CD4-positive, alpha-beta T cell (primary cell): ENCODE results near the gene CTIF. TPM values are rescaled to one million over a fixed set of nuclear protein-coding genes. Genes with fewer than 3 reads are reported as not detected.

ENCODE experiments used
- ATAC-seq: fragments of 200-7000 bp; cut with Tn5 transposase; one replicate; pipeline ENCODE4 v1.10.0; 2022; ENCODE audit warnings: mild to moderate bottlenecking; ENCODE audit not compliant: poor library complexity
- CTCF ChIA-PET: fragments of 350-600 bp; sonication (Branson Sonifier 250); formaldehyde crosslinking; loops from one replicate; lab custom pipeline; 2021; ENCODE audit warnings: antibody characterized with exemption, inconsistent platforms; lab: Charles Lee
- POLR2A ChIA-PET: fragments of 350-600 bp; sonication (Branson Sonifier 250); formaldehyde crosslinking; loops from one replicate; lab custom pipeline; 2021; ENCODE audit warnings: antibody characterized with exemption, inconsistent platforms; lab: Charles Lee
- DNase-seq, 14 experiments: peaks; one replicate each; pipeline ENCODE4 v3.0.0-alpha.2; 2013 to 2020; ENCODE audit warnings: mixed read lengths in 2 of 14
- H3K27ac ChIP-seq, 2 donors: one replicate each; pipeline versions ENCODE4 v1.5.1 to v1.7.0; 2013; ENCODE audit warnings: low read length in 2 of 2, low read depth in 1 of 2, mild to moderate bottlenecking in 1 of 2
- H3K27me3 ChIP-seq, 2 experiments: 1 replicate in 1 of 2; 2 replicates in 1 of 2; pipeline versions ENCODE4 v1.6.1 to v1.7.0; 2013; ENCODE audit warnings: low read length in 2 of 2, control low read depth in 1 of 2, mild to moderate bottlenecking in 1 of 2, moderate library complexity in 1 of 2; ENCODE audit not compliant: insufficient read depth in 2 of 2, control insufficient read depth in 1 of 2
- H3K36me3 ChIP-seq: one replicate; pipeline ENCODE4 v1.6.1; 2013; ENCODE audit warnings: low read length, control low read depth; ENCODE audit not compliant: insufficient read depth
- H3K4me1 ChIP-seq: one replicate; pipeline ENCODE4 v1.6.1; 2013; ENCODE audit warnings: low read length, control low read depth; ENCODE audit not compliant: insufficient read depth
- H3K4me3 ChIP-seq: one replicate; pipeline ENCODE4 v1.5.1; 2013; ENCODE audit warnings: mild to moderate bottlenecking, low read length, moderate library complexity
- H3K9me3 ChIP-seq, 2 experiments: 1 replicate in 1 of 2; 2 replicates in 1 of 2; pipeline versions ENCODE4 v1.6.1 to v1.7.0; 2013; ENCODE audit warnings: low read length in 2 of 2, mild to moderate bottlenecking in 2 of 2, control low read depth in 1 of 2, moderate library complexity in 1 of 2; ENCODE audit not compliant: control insufficient read depth in 1 of 2, insufficient read depth in 1 of 2
- H3K27ac Mint-ChIP-seq: one replicate; pipeline ENCODE4 v1.8.0; 2020; ENCODE audit warnings: mixed read lengths
- H3K27me3 Mint-ChIP-seq: one replicate; pipeline ENCODE4 v1.8.0; 2021; ENCODE audit warnings: mixed read lengths
- H3K36me3 Mint-ChIP-seq: one replicate; pipeline ENCODE4 v1.8.0; 2021; ENCODE audit warnings: low read depth, mixed read lengths
- H3K4me1 Mint-ChIP-seq: one replicate; pipeline ENCODE4 v1.8.0; 2021; ENCODE audit warnings: low read depth, mixed read lengths
- H3K4me3 Mint-ChIP-seq: one replicate; pipeline ENCODE4 v1.8.0; 2020; ENCODE audit warnings: mild to moderate bottlenecking, mixed read lengths
- H3K9me3 Mint-ChIP-seq: one replicate; pipeline ENCODE4 v1.8.0; 2020; ENCODE audit warnings: mixed read lengths
- intact Hi-C, 2 experiments: fragments of 100-400 bp; cut with DNase I in 1 of 2; cut with micrococcal nuclease in 1 of 2; formaldehyde crosslinking; loops; one replicate each; pipeline versions ENCODE4 v1.15.1 to v1.9.0; 2023 to 2025; cut with DNase I, micrococcal nuclease
- total RNA-seq, 174 experiments: library from RNA in 2 of 174; stranded (reverse) in 2 of 174; gene quantifications; one replicate each; pipeline ENCODE4 v1.2.3 and lab custom pipeline; 2021 to 2026
- TF ChIP-seq, protein P1 (sequence below): fragments of 200-600 bp; IDR thresholded peaks from one replicate; pipeline ENCODE4 v1.8.0; 2022; ENCODE audit warnings: antibody characterized with exemption, mild to moderate bottlenecking

The CTIF gene
- total RNA-seq, 2 experiments from 2014 or later: 1.1 to 2.9 TPM

DNA sequence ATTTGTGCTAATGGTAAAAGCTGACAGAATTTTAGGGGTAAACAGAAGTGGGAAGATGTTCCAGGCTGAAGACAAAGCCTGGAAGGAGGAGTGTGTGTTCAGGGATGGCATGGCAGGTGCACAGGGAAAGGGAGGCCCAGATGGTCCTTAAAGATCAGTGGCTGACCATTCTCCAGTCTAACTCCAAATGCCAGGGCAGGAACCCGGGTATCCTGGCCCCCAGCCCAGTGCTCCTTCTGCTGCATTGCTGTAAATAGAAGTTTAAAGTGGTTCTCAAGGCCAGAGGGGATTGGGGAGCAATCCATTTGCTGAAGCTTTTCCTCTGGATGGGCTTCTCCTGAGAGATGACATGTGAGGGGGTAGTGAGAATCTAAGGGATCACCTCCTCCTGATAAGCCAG is 158.6 kb downstream of the CTIF start:
- CTCF ChIA-PET: interaction anchor here (0.5 kb wide), 1 partner anchor 786 kb away, joined by 3 read pairs; no protein-coding TSS in a partner anchor
- no peaks in the 10 kb centered on the region for H3K36me3 ChIP-seq
- H3K27me3 ChIP-seq: no peaks in the 10 kb centered on the region

DNA sequence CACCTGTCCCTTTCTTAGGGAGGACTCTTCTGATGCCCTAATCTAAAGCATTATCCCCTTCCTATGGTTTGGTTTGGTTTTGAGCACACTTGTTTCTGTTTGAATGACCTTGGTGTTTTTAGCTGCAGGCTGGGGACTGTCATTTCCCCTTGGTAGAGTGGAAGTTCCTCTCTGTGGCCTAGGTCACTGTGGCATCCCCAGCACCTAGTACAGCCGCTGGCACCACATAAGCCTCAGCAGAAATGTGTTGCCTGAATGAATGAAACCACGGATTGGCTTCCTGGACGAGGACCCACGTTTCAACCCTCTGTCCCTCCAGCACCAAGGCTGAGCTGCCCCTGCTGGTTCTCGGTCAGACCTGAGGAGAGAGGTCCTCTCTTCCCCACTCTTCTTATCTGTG is 159.9 kb downstream of the CTIF start:
- H3K4me3 ChIP-seq: no peak overlapping the region
- H3K4me1 ChIP-seq: no peaks in the 10 kb centered on the region
- Mint-ChIP-seq H3K9me3 (no peaks in the 10 kb centered on the region), H3K4me3 (no peak overlapping the region), H3K27me3 (no peaks in the 10 kb centered on the region), H3K27ac (no peak overlapping the region), H3K36me3 (no peaks in the 10 kb centered on the region), H3K4me1 (no peaks in the 10 kb centered on the region)
- POLR2A ChIA-PET: no interaction called here
- H3K27me3 ChIP-seq: no peaks in the 10 kb centered on the region
- no peak overlapping the region for H3K27ac ChIP-seq
- ATAC-seq: no peak
- no peaks in the 10 kb centered on the region for H3K36me3 ChIP-seq
- no peaks in the 10 kb centered on the region for H3K9me3 ChIP-seq
- intact Hi-C loops: no loop called here
- CTCF ChIA-PET: no interaction called here
- no peak for DNase-seq
- TF ChIP-seq, protein P1, sequence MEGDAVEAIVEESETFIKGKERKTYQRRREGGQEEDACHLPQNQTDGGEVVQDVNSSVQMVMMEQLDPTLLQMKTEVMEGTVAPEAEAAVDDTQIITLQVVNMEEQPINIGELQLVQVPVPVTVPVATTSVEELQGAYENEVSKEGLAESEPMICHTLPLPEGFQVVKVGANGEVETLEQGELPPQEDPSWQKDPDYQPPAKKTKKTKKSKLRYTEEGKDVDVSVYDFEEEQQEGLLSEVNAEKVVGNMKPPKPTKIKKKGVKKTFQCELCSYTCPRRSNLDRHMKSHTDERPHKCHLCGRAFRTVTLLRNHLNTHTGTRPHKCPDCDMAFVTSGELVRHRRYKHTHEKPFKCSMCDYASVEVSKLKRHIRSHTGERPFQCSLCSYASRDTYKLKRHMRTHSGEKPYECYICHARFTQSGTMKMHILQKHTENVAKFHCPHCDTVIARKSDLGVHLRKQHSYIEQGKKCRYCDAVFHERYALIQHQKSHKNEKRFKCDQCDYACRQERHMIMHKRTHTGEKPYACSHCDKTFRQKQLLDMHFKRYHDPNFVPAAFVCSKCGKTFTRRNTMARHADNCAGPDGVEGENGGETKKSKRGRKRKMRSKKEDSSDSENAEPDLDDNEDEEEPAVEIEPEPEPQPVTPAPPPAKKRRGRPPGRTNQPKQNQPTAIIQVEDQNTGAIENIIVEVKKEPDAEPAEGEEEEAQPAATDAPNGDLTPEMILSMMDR: no peak

More for the DNA sequence above, 158.6 kb downstream of the CTIF start:
- DNase-seq (no peak), ATAC-seq (no peak)
- Mint-ChIP-seq H3K27me3 (no peaks in the 10 kb centered on the region), H3K9me3 (no peaks in the 10 kb centered on the region), H3K36me3 (no peaks in the 10 kb centered on the region), H3K4me1 (no peaks in the 10 kb centered on the region), H3K27ac (no peak overlapping the region), H3K4me3 (no peak overlapping the region)
- Histone ChIP-seq H3K9me3 (no peaks in the 10 kb centered on the region), H3K27ac (no peak overlapping the region), H3K4me1 (no peaks in the 10 kb centered on the region), H3K4me3 (no peak overlapping the region)
- POLR2A ChIA-PET: no interaction called here
- intact Hi-C loops: no loop called here
- TF ChIP-seq, protein P1: no peak

DNA sequence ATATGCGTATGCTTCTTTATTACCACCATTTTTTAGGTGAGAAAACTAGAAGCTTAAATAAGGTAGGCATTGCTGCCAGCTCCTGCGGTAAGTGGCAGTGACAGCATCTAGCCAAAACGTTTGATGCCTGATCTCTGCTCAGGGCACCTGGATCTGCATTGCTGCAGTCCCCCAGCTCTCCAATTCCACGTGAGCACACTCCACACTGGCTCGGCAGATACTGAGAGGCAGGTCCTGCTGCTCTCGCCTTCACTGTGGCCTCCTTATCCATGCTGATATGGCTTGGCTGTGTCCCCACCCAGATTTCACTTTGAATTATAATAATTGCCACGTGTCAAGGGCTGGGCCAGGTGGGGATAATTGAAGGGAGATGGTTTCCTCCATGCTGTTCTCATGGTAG is 160.9 kb downstream of the CTIF start:
- no peaks in the 10 kb centered on the region for H3K4me1 ChIP-seq
- H3K27me3 ChIP-seq: no peaks in the 10 kb centered on the region
- Mint-ChIP-seq H3K27ac (no peak overlapping the region), H3K27me3 (no peaks in the 10 kb centered on the region), H3K4me1 (no peaks in the 10 kb centered on the region), H3K4me3 (no peak overlapping the region), H3K9me3 (no peaks in the 10 kb centered on the region), H3K36me3 (no peaks in the 10 kb centered on the region)
- no peak overlapping the region for H3K4me3 ChIP-seq
- DNase-seq (no peak), ATAC-seq (no peak)
- intact Hi-C loops: no loop called here
- ChIA-PET CTCF (no interaction called here), POLR2A (no interaction called here)
- no peak overlapping the region for H3K27ac ChIP-seq
- no peaks in the 10 kb centered on the region for H3K36me3 ChIP-seq
- H3K9me3 ChIP-seq: no peaks in the 10 kb centered on the region
- TF ChIP-seq, protein P1: no peak
